Esophagus muscularis mucosa (tissue), 4 donors: ENCODE measurements around the gene GRWD1. TPM values are rescaled to one million over a fixed set of nuclear protein-coding genes. Genes with fewer than 3 reads are reported as not detected.

Experiments used
- DNase-seq: peaks from one replicate; pipeline ENCODE4 v3.0.0-alpha.2; 2017; ENCODE audit errors: extremely low spot score
- H3K27ac ChIP-seq, 4 donors: fragments of 200-600 bp; sonication (generic); replicated peaks in 1 of 4; 1 replicate in 3 of 4; 2 replicates in 1 of 4; pipeline ENCODE4 v1.5.1; 2016 to 2019; ENCODE audit warnings: mild to moderate bottlenecking in 1 of 4
- H3K27me3 ChIP-seq, 4 donors: fragments of 200-600 bp; sonication (generic); one replicate each; pipeline versions ENCODE4 v1.5.1 to v1.6.0; 2016 to 2019
- H3K36me3 ChIP-seq, 4 donors: fragments of 200-600 bp; sonication (generic); one replicate each; pipeline ENCODE4 v1.5.1; 2016 to 2019
- H3K4me1 ChIP-seq, 4 donors: fragments of 200-600 bp; sonication (generic); one replicate each; pipeline ENCODE4 v1.5.1; 2016 to 2019
- H3K4me3 ChIP-seq, 4 donors: fragments of 200-600 bp; sonication (generic); 1 replicate in 2 of 4; 2 replicates in 2 of 4; pipeline ENCODE4 v1.5.1; 2016 to 2019; ENCODE audit warnings: mild to moderate bottlenecking in 4 of 4, moderate library complexity in 1 of 4
- H3K9me3 ChIP-seq, 4 donors: fragments of 200-600 bp; sonication (generic); 1 replicate in 3 of 4; 2 replicates in 1 of 4; pipeline ENCODE4 v1.5.1; 2016 to 2019
- CTCF ChIP-seq, 3 experiments: fragments of 200-600 bp in 2 of 3; fragments of 450-650 bp in 1 of 3; sonication (generic) in 2 of 3; IDR thresholded peaks; one replicate each; pipeline ENCODE4 v1.5.1; 2017 to 2019; ENCODE audit warnings: antibody characterized with exemption in 3 of 3, mild to moderate bottlenecking in 2 of 3, moderate library complexity in 1 of 3
- EP300 ChIP-seq: sonication (generic); formaldehyde crosslinking; IDR thresholded peaks from one replicate; pipeline ENCODE4 v1.6.1; 2017; ENCODE audit warnings: antibody characterized with exemption
- POLR2A ChIP-seq: fragments of 450-650 bp; IDR thresholded peaks from one replicate; pipeline ENCODE4 v1.6.1; 2017; ENCODE audit warnings: antibody characterized with exemption, moderate library complexity, mild to moderate bottlenecking, low read depth
- POLR2AphosphoS5 ChIP-seq, 2 donors: sonication (generic); formaldehyde crosslinking; IDR thresholded peaks; one replicate each; pipeline ENCODE4 v1.6.1; 2017; ENCODE audit warnings: antibody characterized with exemption in 2 of 2
- WGBS: methylation state at CpG from one replicate; pipeline ENCODE4 v1.1.5; 2018; 5-methylcytosine and 5-hydroxymethylcytosine counted together
- intact Hi-C: fragments of 100-400 bp; cut with DNase I; formaldehyde crosslinking; loops from one replicate; pipeline ENCODE4 v1.15.1; 2023
- total RNA-seq, 4 donors: library from RNA; depleted of rRNA; stranded (reverse); fragments of >200 nt; gene quantifications; one replicate each; pipeline versions ENCODE4 v1.1.0 to v1.2.1, GENCODE V29; 2016

Gene GRWD1
- total RNA-seq, 4 donors from 2014 or later: 19.5 to 42.9 (median 31.7) TPM

DNA sequence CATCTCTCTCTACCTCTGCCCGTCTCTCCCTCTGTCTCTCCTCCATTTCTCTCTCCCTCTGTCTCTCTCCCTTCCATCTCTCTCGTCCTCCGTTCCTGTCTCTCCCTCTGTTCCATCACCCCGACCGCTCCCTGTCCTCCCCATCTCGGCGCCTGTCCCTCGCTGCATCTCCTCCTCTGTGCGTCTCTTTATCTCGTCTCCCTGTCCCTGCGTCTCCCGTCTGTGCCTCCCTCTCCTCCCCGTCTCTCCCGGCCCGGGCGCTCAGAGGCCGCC is 47.7 kb upstream of the GRWD1 start:
- WGBS: 9% methylated on average over 16 of the region's 17 CpGs
- intact Hi-C loops: no loop called here
- Histone ChIP-seq H3K4me3 (peak overlapping the region; percentile 44 to 62 (median 46)), H3K4me1 (peaks cover 22 to 54% (median 38%) of the 10 kb centered on the region in 4 donors), H3K9me3 (no peaks in the 10 kb centered on the region), H3K36me3 (no peaks in the 10 kb centered on the region), H3K27ac (no peak overlapping the region), H3K27me3 (peaks cover 7 to 63% (median 52%) of the 10 kb centered on the region in 4 donors)
- TF ChIP-seq CTCF (IDR thresholded peaks at IDR 0.05): no peak
- TF ChIP-seq POLR2AphosphoS5 (IDR thresholded peaks at IDR 0.05): no peak
- no peak for TF ChIP-seq EP300
- no peak for TF ChIP-seq POLR2A
- DNase-seq: no peak

DNA sequence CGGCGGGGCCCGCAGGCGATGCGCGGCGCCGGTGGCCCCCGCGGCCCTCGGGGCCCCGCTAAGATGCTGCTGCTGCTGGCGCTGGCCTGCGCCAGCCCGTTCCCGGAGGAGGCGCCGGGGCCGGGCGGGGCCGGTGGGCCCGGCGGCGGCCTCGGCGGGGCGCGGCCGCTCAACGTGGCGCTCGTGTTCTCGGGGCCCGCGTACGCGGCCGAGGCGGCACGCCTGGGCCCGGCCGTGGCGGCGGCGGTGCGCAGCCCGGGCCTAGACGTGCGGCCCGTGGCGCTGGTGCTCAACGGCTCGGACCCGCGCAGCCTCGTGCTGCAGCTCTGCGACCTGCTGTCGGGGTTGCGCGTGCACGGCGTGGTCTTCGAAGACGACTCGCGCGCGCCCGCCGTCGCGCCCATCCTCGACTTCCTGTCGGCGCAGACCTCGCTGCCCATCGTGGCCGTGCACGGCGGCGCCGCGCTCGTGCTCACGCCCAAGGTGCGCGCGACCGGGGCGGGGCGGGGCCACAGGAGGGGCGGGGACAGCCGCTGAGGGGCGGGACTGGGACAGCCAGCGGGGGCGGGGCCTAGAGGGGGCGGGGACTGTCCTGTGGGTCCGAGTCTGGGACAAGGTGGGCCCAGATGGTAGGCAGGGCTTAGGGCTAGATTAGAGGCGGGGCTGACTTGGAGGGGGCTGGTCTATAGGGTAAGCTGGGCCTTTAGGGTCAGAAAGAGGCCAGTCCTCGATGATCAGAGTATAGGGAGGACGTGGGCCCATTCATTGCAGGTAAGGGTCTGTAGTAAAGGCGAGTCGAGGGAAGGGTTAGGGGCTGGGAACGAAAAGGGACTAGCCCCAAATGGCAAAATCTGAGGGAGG is 47.2 kb upstream of the GRWD1 start:
- TF ChIP-seq POLR2AphosphoS5 (IDR thresholded peaks at IDR 0.05): peak; percentile 17 to 37
- TF ChIP-seq CTCF (IDR thresholded peaks at IDR 0.05): no peak
- Histone ChIP-seq H3K4me3 (peak overlapping the region; percentile 44 to 62 (median 46)), H3K4me1 (peaks cover 19 to 49% (median 33%) of the 10 kb centered on the region in 4 donors), H3K27me3 (peaks cover 7 to 58% (median 47%) of the 10 kb centered on the region in 4 donors), H3K27ac (no peak overlapping the region), H3K9me3 (no peaks in the 10 kb centered on the region), H3K36me3 (no peaks in the 10 kb centered on the region)
- no peak for DNase-seq
- intact Hi-C loops: no loop called here
- WGBS: 45% methylated on average over 11 of the region's 104 CpGs

DNA sequence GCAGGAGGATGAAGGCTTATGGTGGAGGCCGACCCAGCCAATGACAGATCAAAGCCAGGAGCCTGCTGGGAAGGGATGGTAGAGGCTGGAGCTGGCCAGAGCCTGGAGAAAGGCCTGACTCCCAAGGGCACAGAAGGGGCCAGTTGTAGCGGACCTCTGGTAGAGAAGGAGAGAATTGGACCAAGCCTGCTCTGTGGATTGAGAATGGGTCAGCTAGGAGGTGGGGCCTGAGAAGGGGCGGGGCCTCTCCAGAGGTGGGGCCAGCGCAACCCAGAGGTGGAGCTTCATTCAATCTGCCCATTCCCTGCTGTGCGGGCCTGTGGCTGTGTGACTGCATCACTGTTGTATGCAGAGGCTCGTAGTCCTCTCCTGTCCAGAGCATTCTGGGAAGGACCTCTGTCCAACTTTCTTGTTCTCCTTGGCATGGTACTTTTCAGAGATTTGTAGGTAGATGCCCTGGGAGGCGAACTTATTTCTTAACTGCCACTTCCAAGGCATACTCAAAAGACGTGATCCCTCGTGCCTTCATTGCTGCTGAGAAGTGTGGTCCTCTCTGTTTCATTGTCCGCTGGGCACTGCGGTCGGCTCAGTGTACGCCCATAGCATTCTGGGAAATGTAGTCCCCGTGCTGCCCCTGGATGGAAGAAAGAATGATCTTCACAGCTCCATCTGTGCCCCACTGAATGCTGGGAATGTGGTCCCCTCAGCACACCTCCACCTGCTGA is 45.6 kb upstream of the GRWD1 start:
- Histone ChIP-seq H3K9me3 (no peaks in the 10 kb centered on the region), H3K27me3 (peaks cover 3 to 44% (median 31%) of the 10 kb centered on the region in 4 donors), H3K36me3 (no peaks in the 10 kb centered on the region), H3K27ac (peak overlapping the region in 1 of 4 donors; percentile 36), H3K4me1 (peaks cover 8 to 33% (median 20%) of the 10 kb centered on the region in 4 donors), H3K4me3 (peak overlapping the region in 2 of 4 donors; percentile 6)
- DNase-seq: no peak
- intact Hi-C loops: no loop called here
- TF ChIP-seq EP300 (no peak), POLR2AphosphoS5 (IDR thresholded peaks at IDR 0.05) (no peak), CTCF (IDR thresholded peaks at IDR 0.05) (no peak), POLR2A (no peak)
- 44% methylated on average over 13 of the region's 14 CpGs for WGBS

DNA sequence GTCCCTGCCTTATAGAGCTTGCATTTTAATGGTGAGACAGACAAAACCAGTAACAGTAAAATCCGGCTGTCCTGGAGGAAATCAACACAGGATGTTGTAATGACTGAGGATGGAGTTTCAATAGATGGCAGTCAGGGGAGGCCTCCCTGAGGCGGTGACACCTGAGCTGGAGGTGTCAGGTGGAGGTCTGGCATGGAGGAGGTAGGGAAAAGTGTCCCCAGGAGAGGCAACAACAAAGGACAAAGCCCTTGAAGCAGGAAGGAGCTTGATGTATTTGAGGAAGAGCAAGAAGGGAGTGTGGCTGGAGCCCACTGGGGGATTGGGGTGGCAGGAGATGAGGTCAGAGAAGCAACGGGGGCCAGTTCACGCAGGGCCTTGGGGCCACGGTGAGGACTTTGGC is 44.5 kb upstream of the GRWD1 start:
- DNase-seq: no peak
- Histone ChIP-seq H3K27ac (no peak overlapping the region), H3K36me3 (no peaks in the 10 kb centered on the region), H3K27me3 (peaks cover 0 to 43% (median 20%) of the 10 kb centered on the region in 4 donors), H3K4me1 (peaks cover 8 to 28% (median 20%) of the 10 kb centered on the region in 4 donors), H3K4me3 (no peak overlapping the region), H3K9me3 (peaks cover 0 to 6% (median 2%) of the 10 kb centered on the region in 4 donors)
- 76% methylated on average over 5 of the region's 5 CpGs for WGBS
- intact Hi-C loops: no loop called here
- TF ChIP-seq CTCF (IDR thresholded peaks at IDR 0.05): no peak
- no peak for TF ChIP-seq POLR2A
- no peak for TF ChIP-seq EP300
- TF ChIP-seq POLR2AphosphoS5 (IDR thresholded peaks at IDR 0.05): no peak
